A549 (cell line): ENCODE measurements around the gene CDHR2. TPM values are rescaled to one million over a fixed set of nuclear protein-coding genes. Genes with fewer than 3 reads are reported as not detected.
A peak's percentile ranks its signal among the peaks of the same experiment; 100 is the strongest.

Experiments
- ATAC-seq, 2 experiments: fragments of 200-7000 bp in 1 of 2; fragments of >200 bp in 1 of 2; cut with Nextera tagmentation in 1 of 2; cut with Tn5 transposase in 1 of 2; 3 replicates each; pipeline versions ENCODE4 v1.8.0 to v1.9.1; 2018 to 2020; ENCODE audit warnings: mild to moderate bottlenecking in 1 of 2, moderate library complexity in 1 of 2
- CTCF ChIA-PET: fragments of 300-600 bp; sonication (Branson Sonifier 250); formaldehyde crosslinking; extraction: SDS; loops from one replicate; lab custom pipeline; 2021; ENCODE audit warnings: antibody characterized with exemption, inconsistent platforms; lab: Yijun Ruan, JAX
- POLR2A ChIA-PET: fragments of 350-600 bp; formaldehyde crosslinking; extraction: SDS; loops from one replicate; lab custom pipeline; 2021; ENCODE audit warnings: antibody characterized with exemption, inconsistent platforms; lab: Yijun Ruan, JAX
- DNase-seq, 2 experiments: peaks; one replicate each; pipeline versions ENCODE4 v3.0.0 to v3.0.0-alpha.2; 2011 to 2016; ENCODE audit warnings: low read depth in 1 of 2, low spot score in 1 of 2
- FAIRE-seq: peaks from 2 replicates; lab custom pipeline; 2011; peaks lifted over from hg19 to GRCh38; lab: Jason Lieb, UNC
- H3K27ac ChIP-seq, 2 experiments: fragments of >200 bp; sonication (Bioruptor Twin); formaldehyde crosslinking; 3 replicates each; pipeline ENCODE4 v1.5.1; 2016 to 2017
- H3K4me1 ChIP-seq: fragments of >200 bp; sonication (Bioruptor Twin); formaldehyde crosslinking; 3 replicates; pipeline ENCODE4 v1.6.1; 2016
- H3K4me2 ChIP-seq: fragments of >200 bp; sonication (Bioruptor Twin); formaldehyde crosslinking; 3 replicates; pipeline ENCODE4 v1.6.1; 2016
- H3K4me3 ChIP-seq: fragments of >200 bp; sonication (Bioruptor Twin); formaldehyde crosslinking; 3 replicates; pipeline ENCODE4 v1.5.1; 2016
- H3K9me3 ChIP-seq: fragments of >200 bp; sonication (Bioruptor Twin); formaldehyde crosslinking; 3 replicates; pipeline ENCODE4 v1.6.1; 2016
- CHD4 ChIP-seq: fragments of 200-600 bp; sonication (generic); IDR thresholded peaks from 2 replicates; pipeline ENCODE4 v1.6.1; 2016; ENCODE audit warnings: antibody characterized with exemption, mild to moderate bottlenecking, borderline replicate concordance
- ESRRA ChIP-seq: fragments of 150-350 bp; IDR thresholded peaks from 2 replicates; pipeline ENCODE4 v1.6.1; 2014; ENCODE audit warnings: mild to moderate bottlenecking, low read length, borderline replicate concordance
- FOXS1 ChIP-seq: fragments of 250-450 bp; sonication (Bioruptor Pico); IDR thresholded peaks from 2 replicates; pipeline ENCODE4 v1.5.0; 2020; ENCODE audit warnings: mild to moderate bottlenecking, moderate library complexity
- HDAC2 ChIP-seq: fragments of 200-600 bp; sonication (generic); IDR thresholded peaks from 2 replicates; pipeline ENCODE4 v1.6.1; 2016
- HOXA7 ChIP-seq: fragments of 250-450 bp; sonication (Bioruptor Pico); IDR thresholded peaks from 2 replicates; pipeline ENCODE4 v1.5.0; 2020; ENCODE audit warnings: mild to moderate bottlenecking, moderate library complexity
- HOXB13 ChIP-seq: fragments of 250-450 bp; sonication (Bioruptor Pico); IDR thresholded peaks from 2 replicates; pipeline ENCODE4 v1.5.0; 2020; ENCODE audit warnings: low read depth, mild to moderate bottlenecking, moderate library complexity
- HOXB5 ChIP-seq: fragments of 250-450 bp; sonication (Bioruptor Pico); IDR thresholded peaks from 2 replicates; pipeline ENCODE4 v1.5.0; 2020; ENCODE audit warnings: mild to moderate bottlenecking, moderate library complexity
- KDM1A ChIP-seq: fragments of 200-600 bp; sonication (generic); IDR thresholded peaks from 2 replicates; pipeline ENCODE4 v1.6.1; 2016; ENCODE audit warnings: low read depth, mild to moderate bottlenecking
- RAD21 ChIP-seq, 2 experiments: fragments of >200 bp in 1 of 2; sonication (Bioruptor Twin) in 1 of 2; formaldehyde crosslinking in 1 of 2; IDR thresholded peaks in 1 of 2; conservative IDR thresholded peaks in 1 of 2; 2 replicates in 1 of 2; 3 replicates in 1 of 2; pipeline ENCODE4 v1.6.1; 2012 to 2018; ENCODE audit warnings: inconsistent platforms in 1 of 2
- RARB ChIP-seq: fragments of 250-450 bp; sonication (Bioruptor Pico); IDR thresholded peaks from 2 replicates; pipeline ENCODE4 v1.8.0; 2021; ENCODE audit warnings: mild to moderate bottlenecking, moderate library complexity
- SMC3 ChIP-seq: fragments of >200 bp; sonication (Bioruptor Twin); formaldehyde crosslinking; IDR thresholded peaks from 3 replicates; pipeline ENCODE4 v1.6.1; 2018; ENCODE audit warnings: inconsistent platforms
- ZC3H11A ChIP-seq: fragments of 450-650 bp; IDR thresholded peaks from 2 replicates; pipeline ENCODE4 v1.6.1; 2014; ENCODE audit warnings: antibody characterized with exemption, mild to moderate bottlenecking
- WGBS: methylation state at CpG from one replicate; pipeline ENCODE4 v1.1.6; 2017; ENCODE audit errors: missing lambda C conversion rate; 5-methylcytosine and 5-hydroxymethylcytosine counted together
- polyA plus RNA-seq, 4 experiments: library from polyadenylated mRNA; depleted of rRNA in 3 of 4; stranded (reverse); fragments of >200 nt; fragmentation: RNase III in 1 of 4; extraction: RNeasy Plus Mini Kit Qiagen cat#74134 plus additional on column Dnase treatment in 1 of 4; gene quantifications; 2 replicates in 3 of 4; 3 replicates in 1 of 4; pipeline ENCODE4 v1.2.3, GENCODE V29; 2011 to 2017
- TF ChIP-seq, protein P1 (sequence below): fragments of 150-350 bp; IDR thresholded peaks from 2 replicates; pipeline ENCODE4 v1.6.1; 2014; ENCODE audit warnings: low read depth, mild to moderate bottlenecking, low read length
- TF ChIP-seq, protein P2 (sequence below): fragments of >200 bp; sonication (Bioruptor Twin); formaldehyde crosslinking; IDR thresholded peaks from 3 replicates; pipeline ENCODE4 v1.5.1; 2016
- TF ChIP-seq, protein P3 (sequence below): fragments of 250-450 bp; sonication (Bioruptor Pico); IDR thresholded peaks from 2 replicates; pipeline ENCODE4 v1.5.0; 2021; ENCODE audit warnings: mild to moderate bottlenecking, moderate library complexity, borderline replicate concordance

The CDHR2 gene
- polyA plus RNA-seq, 2 of the 4 experiments (the other 2 are of a cell fraction): 0.09 TPM; not detected in 1

DNA sequence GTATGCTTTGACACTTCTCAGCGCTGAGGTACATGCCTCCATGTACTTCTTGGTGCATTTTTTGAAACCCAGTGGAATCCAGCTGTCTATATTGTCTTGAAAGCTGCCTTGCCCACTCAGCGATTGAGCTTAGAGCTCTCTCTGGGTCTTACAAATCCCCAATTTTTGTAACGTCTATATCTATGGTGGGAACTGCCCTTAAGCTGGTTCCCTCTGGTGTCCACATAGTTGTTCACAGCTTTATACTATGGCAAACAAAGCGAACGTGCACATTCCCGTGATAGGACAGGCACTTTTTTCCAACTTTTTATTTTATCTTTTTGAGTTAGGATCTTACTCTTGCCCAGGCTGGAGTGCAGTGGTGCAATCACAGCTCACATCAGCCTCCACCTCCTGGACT is 20.9 kb downstream of the CDHR2 start:
- ChIA-PET POLR2A (interaction anchor here (0.6 kb wide), 1 partner anchor 122 kb away, joined by 3 read pairs; no protein-coding TSS in a partner anchor), CTCF (interaction anchor here (0.6 to 1.6 kb wide), 9 partner anchors 9 to 164 kb away, joined by 3 to 6 read pairs (median 3); partner anchors contain the start of genes CLTB and FAF2)
- no peak for FAIRE-seq
- Histone ChIP-seq H3K27ac (no peak overlapping the region), H3K4me1 (0 out of 3 replicates have a peak, but pooled peaks cover 3% of the 10 kb centered on the region), H3K4me2 (no peak overlapping the region), H3K9me3 (no peaks in the 10 kb centered on the region), H3K4me3 (no peak overlapping the region)
- peak in 1 of 2 experiments; percentile 45; a peak in 2 of 6 replicates for ATAC-seq
- DNase-seq: peak in 1 of 2 experiments; percentile 44
- 28% methylated on average over 6 of the region's 6 CpGs for WGBS
- TF ChIP-seq HOXA7 (CRISPR knock-in tag): no peak
- TF ChIP-seq KDM1A: no peak
- TF ChIP-seq, protein P1, sequence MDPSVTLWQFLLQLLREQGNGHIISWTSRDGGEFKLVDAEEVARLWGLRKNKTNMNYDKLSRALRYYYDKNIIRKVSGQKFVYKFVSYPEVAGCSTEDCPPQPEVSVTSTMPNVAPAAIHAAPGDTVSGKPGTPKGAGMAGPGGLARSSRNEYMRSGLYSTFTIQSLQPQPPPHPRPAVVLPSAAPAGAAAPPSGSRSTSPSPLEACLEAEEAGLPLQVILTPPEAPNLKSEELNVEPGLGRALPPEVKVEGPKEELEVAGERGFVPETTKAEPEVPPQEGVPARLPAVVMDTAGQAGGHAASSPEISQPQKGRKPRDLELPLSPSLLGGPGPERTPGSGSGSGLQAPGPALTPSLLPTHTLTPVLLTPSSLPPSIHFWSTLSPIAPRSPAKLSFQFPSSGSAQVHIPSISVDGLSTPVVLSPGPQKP: no peak
- 0 out of 3 replicates have a peak, but pooled peaks have one; percentile 6 for TF ChIP-seq SMC3

DNA sequence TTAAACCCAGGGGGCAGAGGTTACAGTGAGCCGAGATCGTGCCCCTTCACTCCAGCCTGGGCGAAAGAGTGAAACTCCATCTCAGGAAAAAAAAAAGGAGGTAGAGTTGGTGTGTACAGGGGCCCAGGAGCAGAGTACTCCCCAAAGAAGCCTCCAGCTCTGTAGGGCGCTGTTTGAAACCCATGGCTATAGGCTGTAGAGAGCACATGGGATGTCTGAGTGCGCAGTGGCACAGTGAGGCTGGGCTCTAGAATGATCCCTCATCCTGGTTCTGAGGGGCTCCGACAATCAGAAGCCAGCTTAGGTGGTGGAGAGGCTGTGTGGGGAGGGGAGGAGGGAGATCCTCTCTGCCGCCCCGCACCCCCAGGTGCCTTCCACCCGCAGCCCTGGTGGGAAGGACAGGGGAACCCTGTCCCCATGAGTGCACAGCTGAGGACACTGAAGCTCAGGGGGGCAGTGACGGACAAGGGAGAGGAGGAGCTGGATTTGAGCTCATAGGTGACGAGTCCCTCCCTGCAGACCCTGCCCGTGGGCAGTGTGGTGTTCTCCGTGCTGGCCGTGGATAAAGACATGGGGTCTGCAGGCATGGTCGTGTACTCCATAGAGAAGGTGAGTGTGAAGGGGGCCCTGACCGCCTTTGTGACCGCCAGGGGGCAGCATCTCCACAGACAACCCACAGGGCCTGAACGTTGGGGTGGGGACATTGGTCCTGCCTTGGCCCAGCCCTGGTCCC is 24.6 kb downstream of the CDHR2 start:
- Histone ChIP-seq H3K9me3 (no peaks in the 10 kb centered on the region), H3K27ac (no peak overlapping the region), H3K4me3 (no peak overlapping the region)
- CTCF ChIA-PET: interaction anchor here (0.6 to 4.4 kb wide), 35 partner anchors 8 to 844 kb away, joined by 3 to 39 read pairs (median 5); partner anchors contain the start of genes CDHR2, EIF4E1B, RNF44 and SNCB
- peak; percentile 60 to 87; a peak in 5 of 6 replicates for ATAC-seq
- no peak for FAIRE-seq
- WGBS: 26% methylated on average over 18 of the region's 18 CpGs
- no peak for TF ChIP-seq CHD4
- no peak for TF ChIP-seq FOXS1 (CRISPR knock-in tag)
- TF ChIP-seq, protein P2, sequence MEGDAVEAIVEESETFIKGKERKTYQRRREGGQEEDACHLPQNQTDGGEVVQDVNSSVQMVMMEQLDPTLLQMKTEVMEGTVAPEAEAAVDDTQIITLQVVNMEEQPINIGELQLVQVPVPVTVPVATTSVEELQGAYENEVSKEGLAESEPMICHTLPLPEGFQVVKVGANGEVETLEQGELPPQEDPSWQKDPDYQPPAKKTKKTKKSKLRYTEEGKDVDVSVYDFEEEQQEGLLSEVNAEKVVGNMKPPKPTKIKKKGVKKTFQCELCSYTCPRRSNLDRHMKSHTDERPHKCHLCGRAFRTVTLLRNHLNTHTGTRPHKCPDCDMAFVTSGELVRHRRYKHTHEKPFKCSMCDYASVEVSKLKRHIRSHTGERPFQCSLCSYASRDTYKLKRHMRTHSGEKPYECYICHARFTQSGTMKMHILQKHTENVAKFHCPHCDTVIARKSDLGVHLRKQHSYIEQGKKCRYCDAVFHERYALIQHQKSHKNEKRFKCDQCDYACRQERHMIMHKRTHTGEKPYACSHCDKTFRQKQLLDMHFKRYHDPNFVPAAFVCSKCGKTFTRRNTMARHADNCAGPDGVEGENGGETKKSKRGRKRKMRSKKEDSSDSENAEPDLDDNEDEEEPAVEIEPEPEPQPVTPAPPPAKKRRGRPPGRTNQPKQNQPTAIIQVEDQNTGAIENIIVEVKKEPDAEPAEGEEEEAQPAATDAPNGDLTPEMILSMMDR: peak; percentile 75
- TF ChIP-seq RAD21 (conservative IDR thresholded peaks at IDR 0.05 in 1 of 2, IDR thresholded peaks at IDR 0.05 in 1 of 2): peak; percentile 80
- TF ChIP-seq ESRRA: no peak
- TF ChIP-seq ZC3H11A: no peak
- TF ChIP-seq HOXB5 (CRISPR knock-in tag): no peak
- peak; percentile 70 for TF ChIP-seq SMC3
- TF ChIP-seq, protein P3, sequence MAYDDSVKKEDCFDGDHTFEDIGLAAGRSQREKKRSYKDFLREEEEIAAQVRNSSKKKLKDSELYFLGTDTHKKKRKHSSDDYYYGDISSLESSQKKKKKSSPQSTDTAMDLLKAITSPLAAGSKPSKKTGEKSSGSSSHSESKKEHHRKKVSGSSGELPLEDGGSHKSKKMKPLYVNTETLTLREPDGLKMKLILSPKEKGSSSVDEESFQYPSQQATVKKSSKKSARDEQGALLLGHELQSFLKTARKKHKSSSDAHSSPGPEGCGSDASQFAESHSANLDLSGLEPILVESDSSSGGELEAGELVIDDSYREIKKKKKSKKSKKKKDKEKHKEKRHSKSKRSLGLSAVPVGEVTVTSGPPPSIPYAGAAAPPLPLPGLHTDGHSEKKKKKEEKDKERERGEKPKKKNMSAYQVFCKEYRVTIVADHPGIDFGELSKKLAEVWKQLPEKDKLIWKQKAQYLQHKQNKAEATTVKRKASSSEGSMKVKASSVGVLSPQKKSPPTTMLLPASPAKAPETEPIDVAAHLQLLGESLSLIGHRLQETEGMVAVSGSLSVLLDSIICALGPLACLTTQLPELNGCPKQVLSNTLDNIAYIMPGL (CRISPR knock-in tag): no peak
- no peak for TF ChIP-seq HOXB13 (CRISPR knock-in tag)
- TF ChIP-seq RARB (CRISPR knock-in tag): no peak
- TF ChIP-seq, all 56 proteins: peak for 3
- Histone ChIP-seq H3K4me1 (0 out of 3 replicates have a peak, but pooled peaks cover 6% of the 10 kb centered on the region), H3K4me2 (peak overlapping the region; percentile 39; the same call in 1 of the 3 replicates)
- DNase-seq: peak; percentile 58 to 70
- POLR2A ChIA-PET: interaction anchor here (0.8 to 0.9 kb wide), 2 partner anchors 73 to 126 kb away, joined by 3 to 4 read pairs; partner anchors contain the start of genes FAF2 and TSPAN17

DNA sequence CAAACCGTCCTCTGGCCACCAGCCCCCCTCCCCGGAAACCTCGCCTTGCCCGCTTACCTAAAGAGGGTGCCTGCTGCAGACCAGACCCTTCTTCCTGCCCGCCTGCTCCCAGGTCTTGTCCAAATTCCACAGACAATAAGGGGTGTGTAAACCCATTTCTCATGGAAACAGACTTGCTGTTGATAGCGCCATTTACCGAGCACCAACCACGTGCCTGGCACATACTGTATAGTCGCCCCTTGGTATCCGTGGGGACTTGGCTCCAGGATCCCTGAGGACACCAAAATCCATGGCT is 25.1 kb downstream of the CDHR2 start:
- no peak overlapping the region for H3K4me2 ChIP-seq
- H3K4me1 ChIP-seq: 0 out of 3 replicates have a peak, but pooled peaks cover 6% of the 10 kb centered on the region
- FAIRE-seq (no peak), ATAC-seq (peak in 1 of 2 experiments; percentile 3; a peak in 2 of 6 replicates)
- no peak overlapping the region for H3K27ac ChIP-seq
- POLR2A ChIA-PET: no interaction called here
- no peak for TF ChIP-seq CHD4
- TF ChIP-seq KDM1A: no peak
- TF ChIP-seq HDAC2: no peak
- no peak for TF ChIP-seq HOXA7 (CRISPR knock-in tag)
- TF ChIP-seq, all 56 proteins: peak for 0
- CTCF ChIA-PET: interaction anchor here (0.7 to 4.4 kb wide), 25 partner anchors 8 to 188 kb away, joined by 3 to 39 read pairs (median 5); partner anchors contain the start of genes CDHR2, EIF4E1B, RNF44 and SNCB
- Histone ChIP-seq H3K9me3 (no peaks in the 10 kb centered on the region), H3K4me3 (no peak overlapping the region)
- WGBS: 13% methylated on average over 8 of the region's 10 CpGs
- no peak for DNase-seq
